Measurements from ENCODE around the gene CUL7. TPM values are rescaled to one million over a fixed set of nuclear protein-coding genes. Genes with fewer than 3 reads are reported as not detected.
A peak's percentile ranks its signal among the peaks of the same experiment; 100 is the strongest.
"Not testable (repeated sequence)": the region's sequence is repeated elsewhere in the genome, so short reads cannot be mapped to it uniquely, and the experiment has no call there.

Gene CUL7
- total RNA-seq, 1 donor = 54.8 TPM

- TF ChIP-seq CTCF (IDR thresholded peaks at IDR 0.05; ENCODE audit: insufficient read depth, low read depth, low read length) = no peak
- no peak overlapping the region for H3K4me3 ChIP-seq (ENCODE audit: low read depth, low read length)
- no peak for DNase-seq (ENCODE audit: low read depth)
Measured at GRCh38 chr6:43012364-43012763, 41.3 kb downstream of the CUL7 start.

GRCh38 chr6:43011207-43011606 is 42.4 kb downstream of the CUL7 start:
- TF ChIP-seq CTCF (IDR thresholded peaks at IDR 0.05; ENCODE audit: insufficient read depth, low read depth, low read length) = no peak
- DNase-seq (ENCODE audit: low read depth) = no peak
- H3K4me3 ChIP-seq (ENCODE audit: low read depth, low read length) = no peak overlapping the region

GRCh38 chr6:43009124-43009523 is 44.5 kb downstream of the CUL7 start:
- no peak overlapping the region for H3K4me3 ChIP-seq (ENCODE audit: low read depth, low read length)
- peak; percentile 49 for TF ChIP-seq CTCF (IDR thresholded peaks at IDR 0.05; ENCODE audit: insufficient read depth, low read depth, low read length)
- DNase-seq (ENCODE audit: low read depth) = peak; percentile 24

- no peak for DNase-seq (ENCODE audit: low read depth)
- H3K4me3 ChIP-seq (ENCODE audit: low read depth, low read length) = no peak overlapping the region
- no peak for TF ChIP-seq CTCF (IDR thresholded peaks at IDR 0.05; ENCODE audit: insufficient read depth, low read depth, low read length)
Measured at GRCh38 chr6:43007126-43007525, 46.5 kb downstream of the CUL7 start.

- no peak for DNase-seq (ENCODE audit: low read depth)
- no peak for TF ChIP-seq CTCF (IDR thresholded peaks at IDR 0.05; ENCODE audit: insufficient read depth, low read depth, low read length)
- no peak overlapping the region for H3K4me3 ChIP-seq (ENCODE audit: low read depth, low read length)
Measured at GRCh38 chr6:43006251-43006650, 47.4 kb downstream of the CUL7 start.

GRCh38 chr6:43005844-43006243 is 47.8 kb downstream of the CUL7 start:
- DNase-seq (ENCODE audit: low read depth) = no peak
- no peak for TF ChIP-seq CTCF (IDR thresholded peaks at IDR 0.05; ENCODE audit: insufficient read depth, low read depth, low read length)
- H3K4me3 ChIP-seq (ENCODE audit: low read depth, low read length) = no peak overlapping the region

- no peak overlapping the region for H3K4me3 ChIP-seq (ENCODE audit: low read depth, low read length)
- DNase-seq (ENCODE audit: low read depth) = no peak
- TF ChIP-seq CTCF (IDR thresholded peaks at IDR 0.05; ENCODE audit: insufficient read depth, low read depth, low read length) = no peak
Measured at GRCh38 chr6:43001843-43002242, 51.8 kb downstream of the CUL7 start.

- not testable (repeated sequence) for H3K4me3 ChIP-seq (ENCODE audit: low read depth, low read length); DNase-seq (ENCODE audit: low read depth)
Measured at GRCh38 chr6:42998205-42998604, 55.4 kb downstream of the CUL7 start.
